HG03378 (cell line): ENCODE data around the gene PPOX.

Experiments used
- ATAC-seq: cut with Tn5 transposase; IDR thresholded peaks from one replicate; pipeline ENCODE4 v1.9.1; 2021; ENCODE audit warnings: mild to moderate bottlenecking, moderate library complexity; ENCODE audit not compliant: unreplicated experiment

Gene PPOX

GRCh38 chr1:161153176-161153575, 13.1 kb upstream of the PPOX start:
- ATAC-seq = no peak

DNA sequence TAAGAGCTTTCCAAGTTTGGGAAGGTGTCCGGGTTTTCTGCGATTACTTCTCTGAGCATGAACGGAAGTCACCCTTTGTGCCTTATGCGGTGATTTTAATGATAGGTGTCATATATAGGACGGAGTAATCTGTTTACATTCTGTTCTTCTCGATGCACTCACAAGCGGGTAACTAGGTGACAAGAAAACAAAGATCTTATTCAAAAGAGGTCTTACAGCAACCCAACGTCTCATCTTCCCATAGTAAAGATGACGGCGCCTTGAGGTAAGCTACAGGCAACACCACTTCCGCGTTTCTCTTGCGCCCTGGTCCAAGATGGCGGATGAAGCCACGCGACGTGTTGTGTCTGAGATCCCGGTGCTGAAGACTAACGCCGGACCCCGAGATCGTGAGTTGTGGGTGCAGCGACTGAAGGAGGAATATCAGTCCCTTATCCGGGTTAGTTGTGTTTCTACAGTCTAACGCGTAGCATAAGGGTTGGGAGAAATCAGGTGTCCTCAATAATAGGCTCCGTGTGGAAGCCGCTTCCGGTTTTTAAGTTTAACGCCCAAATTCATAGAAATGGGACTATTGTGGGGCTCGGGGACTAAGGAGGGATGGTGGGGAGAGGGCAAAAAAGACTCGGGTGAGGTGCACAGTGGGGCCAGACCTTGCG, 12.4 kb upstream of the PPOX start, which contains the start of gene UFC1:
Gene UFC1 (plus strand): TSS at position 297 of the 656 bp plus-strand sequence. CDS start 20 bp downstream, at position 317.
- peak; percentile 62 for ATAC-seq

- no peak for ATAC-seq
Observed at GRCh38 chr1:161157867-161158266, 8.4 kb upstream of the PPOX start.

DNA sequence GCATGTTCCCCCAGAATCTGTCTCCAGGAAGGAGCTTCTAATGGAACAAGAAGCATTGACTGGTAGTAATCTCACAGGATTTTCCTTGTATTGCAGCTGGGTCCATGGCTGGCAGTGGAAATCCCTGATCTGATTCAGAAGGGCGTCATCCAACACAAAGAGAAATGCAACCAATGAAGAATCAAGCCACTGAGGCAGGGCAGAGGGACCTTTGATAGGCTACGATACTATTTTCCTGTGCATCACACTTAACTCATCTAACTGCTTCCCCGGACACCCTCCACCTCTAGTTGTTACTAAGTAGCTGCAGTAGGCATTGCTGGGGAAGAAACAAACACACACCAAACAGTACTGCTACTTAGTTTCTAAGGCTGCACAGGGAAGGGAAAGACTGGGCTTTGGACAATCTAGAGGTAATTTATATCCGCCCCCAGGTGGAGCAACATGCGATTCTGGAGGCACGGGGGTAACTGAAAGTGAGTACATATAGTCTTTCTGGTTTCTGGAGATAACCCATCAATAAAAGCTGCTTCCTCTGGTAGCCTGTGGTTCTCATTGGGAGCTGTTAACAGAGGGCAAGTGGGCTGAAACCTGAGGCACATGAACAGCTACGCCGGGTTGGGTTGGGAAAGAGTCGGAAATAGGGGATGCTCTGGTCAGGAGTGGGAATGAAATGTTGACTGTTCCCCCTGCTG, 7.8 kb upstream of the PPOX start:
- no peak for ATAC-seq

DNA sequence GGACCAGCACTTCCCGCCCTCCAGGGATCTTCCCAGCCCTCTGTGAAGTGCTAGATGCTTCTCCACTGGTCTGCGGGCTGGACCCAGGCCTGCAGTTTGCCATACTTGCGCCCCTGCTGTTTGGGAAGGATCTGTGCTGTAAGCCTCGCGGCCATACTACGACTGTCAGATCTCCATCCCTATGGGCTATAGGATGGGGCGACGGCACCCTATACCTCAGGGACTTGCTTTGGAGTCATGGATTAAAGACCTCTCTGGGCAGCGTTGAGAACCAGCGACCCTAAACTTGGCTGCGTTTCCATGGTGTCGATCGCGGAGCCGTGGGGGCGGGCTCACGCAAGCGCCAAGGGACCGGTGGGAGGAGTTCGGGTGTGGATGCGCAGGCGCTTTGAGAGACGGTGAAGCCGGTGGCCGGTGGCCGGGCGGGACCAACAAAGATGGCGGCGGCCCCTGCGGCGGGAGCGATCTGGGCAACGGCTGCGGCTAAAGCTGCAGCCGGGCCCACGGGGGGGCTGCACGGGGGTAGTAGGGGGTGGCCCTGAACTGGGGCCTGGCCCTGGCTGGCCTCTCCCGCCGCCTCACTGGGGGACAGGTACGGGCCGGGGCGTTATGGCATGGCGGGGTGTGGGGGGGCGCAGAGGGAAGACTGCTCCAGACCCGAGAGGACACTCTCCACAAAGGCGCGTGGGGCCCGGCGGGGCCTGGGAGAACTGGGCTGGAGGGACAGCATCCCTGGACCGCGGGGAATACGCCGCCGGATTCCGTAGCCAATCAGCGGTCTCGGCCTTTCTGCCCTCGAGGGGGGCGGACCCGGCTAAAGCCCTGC, 6.9 kb upstream of the PPOX start, which contains the start of gene USP21:
Gene USP21 (plus strand): TSS at position 414 of the 826 bp plus-strand sequence. CDS start 1,141 bp downstream, outside the sequence.
- peak; percentile 64 for ATAC-seq

- no peak for ATAC-seq
Observed at GRCh38 chr1:161159913-161160243, 6.3 kb upstream of the PPOX start.

GRCh38 chr1:161160671-161161145, 5.5 kb upstream of the PPOX start:
- no peak for ATAC-seq

DNA sequence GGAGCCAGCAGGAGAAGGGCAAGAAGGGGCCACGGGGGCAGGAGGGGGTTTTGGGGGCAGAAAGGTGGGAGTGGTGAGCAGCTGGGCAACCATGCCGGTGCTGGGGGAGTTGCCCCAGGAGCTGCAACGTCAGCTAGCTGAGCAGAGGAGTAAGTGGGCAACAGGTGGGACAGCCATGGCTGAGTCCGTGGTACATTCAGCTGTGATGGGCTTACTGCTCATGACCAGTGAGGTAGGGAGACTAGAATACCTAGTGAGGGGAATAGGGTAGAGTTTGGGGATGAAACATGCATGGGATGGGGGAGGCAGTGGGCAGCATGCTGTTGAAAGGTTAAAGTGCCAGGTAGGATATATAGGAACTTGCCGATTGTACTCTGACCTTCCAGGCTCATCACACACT, 4.6 kb upstream of the PPOX start:
- no peak for ATAC-seq

DNA sequence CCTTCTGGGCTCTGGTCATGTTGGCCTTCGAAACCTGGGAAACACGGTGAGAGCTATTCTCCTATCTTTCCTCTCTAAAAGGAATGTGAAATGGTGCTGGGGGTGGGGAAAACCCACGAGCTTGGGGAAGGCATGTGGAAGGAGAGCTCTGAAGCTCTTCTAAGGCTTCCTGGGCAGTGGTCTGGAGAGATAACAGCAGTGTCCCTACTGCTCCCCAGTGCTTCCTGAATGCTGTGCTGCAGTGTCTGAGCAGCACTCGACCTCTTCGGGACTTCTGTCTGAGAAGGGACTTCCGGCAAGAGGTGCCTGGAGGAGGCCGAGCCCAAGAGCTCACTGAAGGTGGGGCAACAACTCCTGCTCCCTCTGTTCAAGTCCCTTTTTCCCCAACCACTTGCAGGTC, 4.2 kb upstream of the PPOX start:
- ATAC-seq = no peak

GRCh38 chr1:161162806-161163205, 3.4 kb upstream of the PPOX start:
- no peak for ATAC-seq

DNA sequence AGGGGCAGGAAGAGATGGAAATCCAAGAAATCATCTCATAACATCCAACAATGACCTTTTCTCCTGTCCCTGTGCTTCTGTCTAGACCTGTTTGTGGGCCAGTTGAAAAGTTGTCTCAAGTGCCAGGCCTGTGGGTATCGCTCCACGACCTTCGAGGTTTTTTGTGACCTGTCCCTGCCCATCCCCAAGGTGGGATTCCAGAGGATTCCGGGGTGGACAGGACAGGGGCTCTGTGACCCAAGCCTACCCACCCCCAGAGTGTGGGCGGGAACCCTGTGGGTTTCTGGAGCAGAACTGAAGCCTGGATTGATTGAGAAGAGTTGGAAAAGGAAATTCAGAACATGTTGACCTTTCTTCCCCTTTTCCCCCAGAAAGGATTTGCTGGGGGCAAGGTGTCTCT, 2.4 kb upstream of the PPOX start:
- ATAC-seq = no peak

- ATAC-seq = no peak
Observed at GRCh38 chr1:161164901-161165610, 1.2 kb upstream of the PPOX start.

DNA sequence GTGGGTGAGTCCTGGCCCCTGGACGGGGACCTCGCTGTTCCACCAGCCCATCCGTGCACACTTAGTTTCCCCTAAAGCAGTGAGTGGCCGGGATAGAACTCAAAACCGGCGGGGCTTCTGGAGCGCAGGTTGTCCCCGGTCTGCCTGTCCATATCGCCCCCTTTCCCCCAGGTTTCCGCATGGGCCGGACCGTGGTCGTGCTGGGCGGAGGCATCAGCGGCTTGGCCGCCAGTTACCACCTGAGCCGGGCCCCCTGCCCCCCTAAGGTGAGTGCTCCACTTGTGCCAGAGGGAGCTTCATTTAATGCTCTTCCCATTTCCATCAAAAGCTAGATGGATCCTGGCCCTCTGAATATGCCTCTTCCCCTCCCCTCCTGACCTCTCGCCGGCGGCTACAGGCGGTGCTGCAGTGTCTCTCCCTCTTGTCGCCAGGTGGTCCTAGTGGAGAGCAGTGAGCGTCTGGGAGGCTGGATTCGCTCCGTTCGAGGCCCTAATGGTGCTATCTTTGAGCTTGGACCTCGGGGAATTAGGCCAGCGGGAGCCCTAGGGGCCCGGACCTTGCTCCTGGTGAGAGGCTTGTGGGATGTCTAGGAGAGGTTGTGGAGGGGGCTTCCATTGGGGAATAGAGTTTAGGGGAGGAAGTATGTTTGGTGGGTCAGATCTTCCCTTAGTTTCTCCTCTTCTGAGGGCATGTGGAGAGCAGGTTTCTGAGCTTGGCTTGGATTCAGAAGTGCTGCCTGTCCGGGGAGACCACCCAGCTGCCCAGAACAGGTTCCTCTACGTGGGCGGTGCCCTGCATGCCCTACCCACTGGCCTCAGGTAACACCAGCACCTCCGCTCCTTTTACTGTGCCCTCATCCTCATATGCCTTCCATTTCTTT, 683 bp downstream of the PPOX start:
- no peak for ATAC-seq

GRCh38 chr1:161168906-161169305, 2.7 kb downstream of the PPOX start:
- ATAC-seq = no peak

- no peak for ATAC-seq
Observed at GRCh38 chr1:161171191-161171590, 5.0 kb downstream of the PPOX start.

- no peak for ATAC-seq
Observed at GRCh38 chr1:161171696-161172095, 5.5 kb downstream of the PPOX start.

DNA sequence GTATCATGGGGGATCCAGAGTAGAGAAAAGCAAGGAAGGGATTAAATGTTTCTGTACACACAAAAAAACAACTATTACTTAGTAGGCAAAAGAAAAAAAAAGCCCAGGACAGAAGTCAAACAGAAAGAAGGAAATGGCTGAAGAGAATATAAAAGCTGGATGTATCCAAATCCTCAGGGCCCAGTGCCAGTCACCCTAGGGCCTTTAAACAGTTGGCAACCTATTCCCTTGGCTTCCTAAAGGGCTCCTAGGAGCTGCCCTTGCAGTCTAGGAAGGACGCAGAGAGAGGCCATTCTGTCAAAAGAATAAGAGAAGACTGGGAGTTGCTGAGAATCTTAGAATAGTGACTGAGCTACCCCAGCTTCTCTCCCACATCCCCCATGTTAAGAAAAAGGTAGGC, 6.1 kb downstream of the PPOX start:
- no peak for ATAC-seq

DNA sequence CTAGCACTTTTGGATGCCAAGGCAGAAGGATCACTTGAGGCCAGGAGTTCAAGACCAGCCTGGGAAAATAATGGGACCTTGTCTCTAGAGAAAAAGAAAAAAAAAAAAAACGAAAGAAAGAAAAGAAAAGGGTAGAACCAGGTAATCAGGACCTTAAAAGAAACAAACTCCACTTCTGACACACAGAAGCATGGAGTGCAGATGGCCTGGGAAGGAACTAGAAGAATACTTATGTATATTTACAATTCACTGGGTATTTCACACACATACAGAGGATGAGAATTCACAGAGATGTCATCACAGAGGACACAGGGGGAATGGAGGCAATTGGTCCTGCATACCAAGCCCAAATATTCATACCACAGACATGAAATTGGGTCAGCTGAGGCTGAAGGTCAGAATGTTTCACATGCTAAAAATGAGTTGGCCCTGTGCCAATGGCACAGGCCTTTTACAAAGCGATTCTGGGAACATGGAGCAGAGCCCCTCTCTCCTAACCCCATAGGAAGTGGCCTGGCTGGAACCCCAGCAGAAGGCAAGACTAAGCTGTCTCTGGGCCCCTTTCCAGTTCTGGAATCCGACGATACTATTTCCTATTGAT, 6.7 kb downstream of the PPOX start:
- no peak for ATAC-seq

- ATAC-seq = no peak
Observed at GRCh38 chr1:161173711-161174110, 7.5 kb downstream of the PPOX start.

GRCh38 chr1:161174911-161175310, 8.7 kb downstream of the PPOX start:
- no peak for ATAC-seq
